Activated T-cell treated with anti-CD3 and anti-CD28 coated beads, Interleukin-2, amount 50 U/mL, for 24 hours (primary cell): ENCODE data around the gene SLC25A39.
A peak's percentile ranks its signal among the peaks of the same experiment; 100 is the strongest.

Experiments
- DNase-seq: peaks from one replicate; pipeline ENCODE4 v3.0.0-alpha.2; 2020
- H3K27ac Mint-ChIP-seq: 2 replicates; pipeline ENCODE4 v1.8.0; 2020; ENCODE audit warnings: mild to moderate bottlenecking, mixed read lengths
- H3K27me3 Mint-ChIP-seq: 2 replicates; pipeline ENCODE4 v1.8.0; 2020; ENCODE audit warnings: mixed read lengths
- H3K36me3 Mint-ChIP-seq: 2 replicates; pipeline ENCODE4 v1.8.0; 2020; ENCODE audit warnings: low read depth, mixed read lengths
- H3K4me1 Mint-ChIP-seq: 2 replicates; pipeline ENCODE4 v1.8.0; 2020; ENCODE audit warnings: low read depth, mixed read lengths
- H3K4me3 Mint-ChIP-seq: 2 replicates; pipeline ENCODE4 v1.8.0; 2020; ENCODE audit warnings: mild to moderate bottlenecking, moderate library complexity, mixed read lengths
- H3K9me3 Mint-ChIP-seq: 2 replicates; pipeline ENCODE4 v1.8.0; 2020; ENCODE audit warnings: mixed read lengths

Gene SLC25A39

DNA sequence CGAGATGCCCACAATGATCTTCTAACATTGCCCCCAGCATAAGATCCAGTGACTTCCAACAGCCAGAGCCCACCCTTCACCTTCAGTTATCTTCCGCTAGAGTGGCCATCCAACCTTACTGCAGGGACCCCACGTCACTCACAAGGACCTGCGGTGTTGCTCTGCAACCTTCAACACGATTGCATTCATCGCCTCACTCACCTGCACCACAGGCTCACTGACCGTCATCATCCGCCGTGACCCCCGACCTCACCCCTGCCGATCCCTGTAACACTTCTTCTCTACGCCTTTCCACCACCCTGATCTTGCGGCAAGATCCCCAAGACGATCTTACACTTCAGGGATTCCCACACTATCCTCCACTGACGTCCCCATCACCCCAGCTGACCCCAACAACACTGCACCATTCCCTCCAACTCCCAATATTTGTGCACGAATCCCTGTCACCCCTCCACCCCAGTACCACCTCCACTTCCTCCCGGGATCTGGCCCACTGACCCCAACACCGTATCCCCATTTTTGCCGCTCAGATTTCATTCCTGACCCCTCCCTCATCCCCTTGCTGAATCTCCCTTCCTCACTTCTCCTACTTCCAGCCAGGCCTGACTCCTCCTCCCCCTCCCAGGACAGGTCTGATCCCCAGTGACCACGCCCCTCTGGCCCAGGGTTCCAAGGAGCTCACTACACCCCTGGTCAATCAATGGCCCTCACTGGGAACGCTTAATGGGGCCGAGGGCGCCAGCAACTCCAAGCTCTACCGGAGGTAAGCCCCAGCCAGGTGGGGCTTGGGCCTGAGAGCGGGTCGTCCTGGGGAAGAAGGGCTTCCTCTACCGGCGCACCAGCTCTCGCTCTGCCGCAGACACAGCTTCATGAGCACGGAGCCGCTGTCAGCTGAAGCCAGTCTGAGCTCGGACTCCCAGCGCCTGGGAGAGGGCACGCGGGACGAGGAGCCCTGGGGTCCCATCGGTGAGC is 8.6 kb downstream of the SLC25A39 start:
- Mint-ChIP-seq H3K4me1 (peaks cover 13% of the 10 kb centered on the region), H3K27me3 (peaks cover 51% of the 10 kb centered on the region), H3K4me3 (peak overlapping the region; percentile 71), H3K27ac (no peak overlapping the region), H3K36me3 (peaks cover 22% of the 10 kb centered on the region), H3K9me3 (no peaks in the 10 kb centered on the region)
- DNase-seq = no peak

DNA sequence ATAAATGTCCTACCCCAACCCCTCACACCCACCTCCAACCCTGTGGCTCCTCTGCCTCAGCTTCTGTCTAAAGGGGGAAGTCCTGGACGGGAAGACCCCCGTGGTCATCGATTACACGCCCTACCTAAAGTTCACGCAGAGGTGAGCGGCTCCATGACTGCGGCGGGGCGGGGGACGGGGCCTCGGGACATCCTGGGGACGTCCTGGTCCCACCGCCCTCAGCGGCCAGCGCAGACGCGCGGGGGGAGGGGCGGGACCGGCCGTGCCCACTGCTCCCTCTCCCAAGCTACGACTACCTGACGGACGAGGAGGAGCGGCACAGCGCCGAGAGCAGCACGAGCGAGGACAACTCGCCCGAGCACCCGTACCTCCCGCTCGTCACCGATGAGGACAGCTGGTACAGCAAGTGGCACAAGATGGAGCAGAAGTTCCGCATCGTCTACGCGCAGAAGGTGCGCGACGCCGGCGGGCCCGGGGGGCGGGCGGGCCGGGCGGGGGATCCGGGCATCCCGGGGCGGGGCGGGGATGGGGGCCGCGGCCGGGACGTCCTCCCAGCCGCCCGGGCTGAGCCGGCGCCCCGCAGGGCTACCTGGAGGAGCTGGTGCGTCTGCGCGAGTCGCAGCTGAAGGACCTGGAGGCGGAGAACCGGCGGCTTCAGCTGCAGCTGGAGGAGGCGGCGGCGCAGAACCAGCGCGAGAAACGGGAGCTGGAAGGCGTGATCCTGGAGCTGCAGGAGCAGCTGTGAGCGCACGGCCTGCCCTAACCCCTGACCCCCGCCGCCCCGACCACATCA is 9.6 kb downstream of the SLC25A39 start:
- Mint-ChIP-seq H3K4me1 (peaks cover 13% of the 10 kb centered on the region), H3K27me3 (peaks cover 51% of the 10 kb centered on the region), H3K27ac (peak overlapping the region; percentile 47), H3K4me3 (peak overlapping the region; percentile 71), H3K36me3 (peaks cover 12% of the 10 kb centered on the region), H3K9me3 (no peaks in the 10 kb centered on the region)
- DNase-seq = peak; percentile 71

DNA sequence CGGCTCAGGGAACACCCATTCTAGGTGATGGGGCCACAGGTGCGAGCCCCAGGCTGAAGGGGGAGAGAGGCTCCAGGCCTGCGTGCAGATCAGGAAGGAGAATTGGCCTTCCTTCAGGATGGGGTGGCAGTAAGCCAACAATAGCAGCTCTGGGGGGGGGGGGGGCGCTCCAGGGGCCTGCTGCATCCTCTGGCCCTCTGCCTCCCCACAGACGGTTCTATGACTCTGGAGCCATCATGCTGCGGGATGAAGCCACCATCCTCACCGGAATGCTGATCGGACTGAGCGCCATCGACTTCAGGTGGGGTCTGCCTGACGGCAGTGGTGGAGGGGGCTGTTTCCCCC is 10.1 kb downstream of the SLC25A39 start:
- Mint-ChIP-seq H3K9me3 (no peaks in the 10 kb centered on the region), H3K27ac (no peak overlapping the region), H3K4me1 (peaks cover 13% of the 10 kb centered on the region), H3K36me3 (peaks cover 6% of the 10 kb centered on the region), H3K4me3 (peak overlapping the region; percentile 38), H3K27me3 (peaks cover 54% of the 10 kb centered on the region)
- DNase-seq = no peak

DNA sequence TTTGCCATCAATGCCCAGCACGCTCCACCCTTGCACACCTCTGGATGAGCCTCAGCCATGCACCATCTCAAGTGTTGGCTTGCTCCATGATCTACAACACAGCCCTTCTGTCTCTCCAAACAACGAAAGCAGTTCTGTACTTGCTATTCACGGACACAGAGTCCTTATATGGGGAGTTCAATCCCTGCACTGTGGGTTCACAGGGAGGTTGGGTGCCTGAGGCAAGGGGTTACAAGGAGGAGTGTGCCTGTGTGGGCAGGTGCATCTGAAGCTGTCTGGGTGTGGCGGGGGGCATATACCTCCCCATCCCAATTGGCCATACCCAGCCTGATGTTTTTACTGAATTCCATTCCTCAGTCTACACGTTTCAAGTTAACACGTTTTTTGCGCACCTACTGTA is 10.6 kb downstream of the SLC25A39 start:
- no peak overlapping the region for H3K27ac Mint-ChIP-seq
- H3K4me1 Mint-ChIP-seq = peaks cover 17% of the 10 kb centered on the region
- no peaks in the 10 kb centered on the region for H3K9me3 Mint-ChIP-seq
- peaks cover 2% of the 10 kb centered on the region for H3K36me3 Mint-ChIP-seq
- DNase-seq = no peak
- H3K4me3 Mint-ChIP-seq = peak overlapping the region; percentile 35
- peaks cover 54% of the 10 kb centered on the region for H3K27me3 Mint-ChIP-seq

DNA sequence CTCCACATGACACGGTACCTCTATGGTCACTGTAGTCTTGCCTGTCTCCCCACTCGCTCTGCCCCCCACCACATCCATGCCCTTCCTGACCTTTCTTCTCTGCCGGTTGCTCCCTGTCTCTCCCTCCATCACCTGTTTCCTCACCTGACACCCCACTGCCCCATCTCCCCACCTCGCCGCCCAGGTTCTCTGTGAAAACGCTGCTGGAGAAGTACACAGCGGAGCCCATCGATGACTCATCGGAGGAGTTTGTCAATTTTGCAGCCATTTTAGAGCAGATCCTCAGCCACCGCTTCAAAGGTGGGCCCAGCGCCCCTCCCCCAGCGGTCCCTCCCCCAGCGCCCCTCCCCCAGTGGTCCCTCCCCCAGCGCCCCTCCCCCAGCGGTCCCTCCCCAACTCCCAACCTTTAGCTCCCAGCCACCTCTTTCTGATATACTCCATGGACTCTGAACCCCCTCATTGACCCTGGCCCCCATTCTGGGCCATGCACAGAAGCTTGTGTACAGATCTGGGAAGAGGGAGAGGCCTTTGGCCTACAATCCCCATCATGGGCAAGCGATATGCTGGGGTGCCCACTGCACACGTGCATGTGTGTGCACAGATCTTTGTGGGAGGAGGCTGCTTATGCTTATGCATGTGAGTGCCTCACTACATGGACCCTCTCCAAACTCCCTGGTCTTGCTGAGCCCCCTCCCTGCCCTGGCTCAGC is 12.1 kb downstream of the SLC25A39 start:
- peaks cover 22% of the 10 kb centered on the region for H3K4me1 Mint-ChIP-seq
- no peak for DNase-seq
- no peaks in the 10 kb centered on the region for H3K36me3 Mint-ChIP-seq
- H3K27me3 Mint-ChIP-seq = peaks cover 48% of the 10 kb centered on the region
- H3K4me3 Mint-ChIP-seq = no peak overlapping the region
- H3K27ac Mint-ChIP-seq = no peak overlapping the region
- H3K9me3 Mint-ChIP-seq = no peaks in the 10 kb centered on the region

DNA sequence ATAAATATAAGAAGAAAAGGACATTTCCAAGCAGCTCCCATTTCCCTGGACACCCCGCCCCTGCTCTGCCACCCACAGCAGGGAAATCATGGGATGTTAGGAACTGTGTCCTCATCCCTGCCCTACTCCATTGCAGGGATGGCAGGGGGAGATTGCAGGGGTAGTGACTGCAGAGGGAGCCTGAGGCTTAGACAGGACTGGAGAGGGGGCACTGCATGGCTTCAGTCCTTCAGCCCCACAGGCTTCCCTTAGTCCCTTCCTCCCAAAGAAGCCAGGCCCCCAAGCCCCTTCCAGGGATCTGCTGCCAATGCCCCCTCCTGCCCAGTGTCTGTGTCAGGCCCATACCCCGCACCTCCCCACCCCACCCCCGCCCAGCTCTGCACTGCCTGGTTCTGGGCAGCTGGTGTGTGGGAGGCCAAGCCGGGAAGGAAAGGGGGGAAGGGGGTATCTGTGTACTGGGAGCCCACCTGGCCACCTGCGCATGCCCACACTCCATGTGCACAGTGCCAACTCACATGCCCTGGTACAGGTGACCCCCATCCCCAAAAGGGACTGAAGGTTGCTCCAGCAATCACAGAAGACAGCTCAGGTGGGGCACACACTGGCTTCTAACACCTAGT is 13.0 kb downstream of the SLC25A39 start:
- H3K27ac Mint-ChIP-seq = no peak overlapping the region
- no peak for DNase-seq
- H3K36me3 Mint-ChIP-seq = no peaks in the 10 kb centered on the region
- no peak overlapping the region for H3K4me3 Mint-ChIP-seq
- H3K4me1 Mint-ChIP-seq = peaks cover 24% of the 10 kb centered on the region
- H3K9me3 Mint-ChIP-seq = no peaks in the 10 kb centered on the region
- peaks cover 48% of the 10 kb centered on the region for H3K27me3 Mint-ChIP-seq

DNA sequence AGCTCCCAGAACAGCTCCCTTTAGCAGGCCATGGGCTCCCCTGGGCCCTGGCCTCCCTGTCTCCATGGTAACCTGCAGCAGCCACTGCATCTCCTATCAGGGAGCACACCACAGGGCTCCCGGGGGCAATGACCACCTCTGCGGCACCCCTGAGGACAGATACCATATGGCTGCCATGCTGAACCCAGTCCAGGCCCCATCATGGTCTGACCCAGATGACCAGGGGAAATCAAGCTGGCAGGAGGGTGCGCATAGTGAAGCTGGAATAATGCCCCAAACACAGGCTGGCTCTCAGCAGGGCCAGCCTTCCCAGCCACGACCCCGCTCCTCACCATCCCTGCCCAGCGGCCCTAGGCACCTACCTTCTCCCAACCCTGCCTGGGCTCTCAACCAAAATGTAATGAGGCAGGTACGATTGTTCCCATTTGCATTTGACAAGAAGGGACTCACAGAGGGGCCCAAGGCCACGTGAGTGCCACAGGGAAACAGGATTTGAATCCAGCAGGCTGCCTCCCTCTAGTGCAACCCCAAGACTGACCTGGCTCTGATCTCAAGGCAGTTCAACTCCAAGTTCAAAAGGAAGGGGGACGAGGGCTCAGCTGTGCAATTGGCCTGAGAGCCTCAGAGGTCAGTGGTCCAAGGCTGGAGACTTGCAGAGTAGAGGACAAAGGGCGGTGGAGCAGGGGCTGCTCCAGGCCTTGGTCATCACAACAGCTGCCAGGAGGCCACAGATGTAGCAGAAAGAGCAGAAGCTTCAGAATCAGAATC is 13.8 kb downstream of the SLC25A39 start:
- peaks cover 18% of the 10 kb centered on the region for H3K4me1 Mint-ChIP-seq

DNA sequence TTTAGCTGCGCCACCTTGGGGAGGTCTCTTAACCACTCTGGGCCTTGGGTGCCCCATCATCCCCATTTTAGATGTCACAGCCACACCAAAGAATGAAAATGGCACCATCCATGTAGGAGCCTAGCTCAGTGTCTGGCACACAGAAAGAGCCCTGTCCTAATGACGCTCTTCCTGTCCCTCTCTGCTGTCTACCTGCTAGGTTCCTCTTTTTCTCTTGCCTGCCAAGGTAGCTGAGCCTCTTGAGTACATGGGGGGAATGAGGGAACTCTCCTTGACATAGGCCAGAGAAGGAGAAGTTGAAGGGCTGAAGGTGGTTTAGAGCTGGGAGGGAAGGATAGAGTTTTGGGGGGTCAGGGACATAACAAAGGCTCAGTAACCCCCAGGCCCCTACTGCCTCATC is 14.4 kb downstream of the SLC25A39 start:
- Mint-ChIP-seq H3K27me3 (peaks cover 42% of the 10 kb centered on the region), H3K9me3 (no peaks in the 10 kb centered on the region), H3K27ac (no peak overlapping the region), H3K36me3 (no peaks in the 10 kb centered on the region), H3K4me1 (peaks cover 13% of the 10 kb centered on the region), H3K4me3 (no peak overlapping the region)
- DNase-seq = no peak

More for the DNA sequence above, 13.8 kb downstream of the SLC25A39 start:
- H3K9me3 Mint-ChIP-seq = no peaks in the 10 kb centered on the region
- no peaks in the 10 kb centered on the region for H3K36me3 Mint-ChIP-seq
- peaks cover 46% of the 10 kb centered on the region for H3K27me3 Mint-ChIP-seq
- no peak for DNase-seq
- no peak overlapping the region for H3K27ac Mint-ChIP-seq
- H3K4me3 Mint-ChIP-seq = no peak overlapping the region

DNA sequence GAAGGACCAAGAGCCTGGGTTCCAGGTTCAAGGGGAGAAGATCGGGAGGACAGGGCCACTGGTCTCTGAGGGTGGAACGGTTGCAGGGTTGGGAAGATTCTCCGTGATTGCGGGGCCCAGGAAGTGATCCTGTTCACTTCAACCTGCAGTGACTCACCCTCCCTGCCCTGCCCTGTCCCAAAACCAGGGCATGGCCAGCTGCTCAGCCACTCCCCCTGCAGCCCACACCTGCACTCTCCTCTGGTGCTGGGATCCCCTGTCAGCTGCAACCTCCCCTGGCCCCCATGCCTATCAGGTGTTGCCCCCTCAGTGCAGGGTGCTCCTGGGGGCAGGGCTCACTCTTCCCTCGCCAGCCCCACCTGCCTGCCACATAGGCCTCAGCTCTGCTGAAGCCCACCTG is 15.2 kb downstream of the SLC25A39 start:
- Mint-ChIP-seq H3K27ac (no peak overlapping the region), H3K27me3 (peaks cover 40% of the 10 kb centered on the region), H3K9me3 (no peaks in the 10 kb centered on the region)

DNA sequence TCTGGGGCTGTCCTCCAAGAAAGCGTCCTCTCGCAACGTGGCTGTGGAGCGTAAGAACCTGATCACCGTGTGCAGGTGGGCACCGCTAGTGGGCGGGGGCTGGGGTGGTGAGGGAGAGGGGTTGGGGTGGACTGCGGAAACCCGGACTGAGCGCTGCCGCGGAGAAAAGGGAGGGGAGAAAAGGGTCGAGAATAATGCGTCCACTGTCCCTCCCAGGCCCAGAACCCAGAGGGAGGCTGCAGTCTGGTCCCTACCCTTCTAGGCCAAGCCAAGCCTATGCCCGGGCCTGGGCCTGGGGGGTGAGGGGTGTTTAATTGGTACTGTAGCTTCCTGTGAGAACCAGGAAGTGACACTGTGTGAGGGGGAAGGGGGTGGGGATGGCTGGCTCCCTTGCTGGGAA is 15.8 kb downstream of the SLC25A39 start:
- peaks cover 11% of the 10 kb centered on the region for H3K4me1 Mint-ChIP-seq
- no peaks in the 10 kb centered on the region for H3K9me3 Mint-ChIP-seq
- no peak overlapping the region for H3K27ac Mint-ChIP-seq
- H3K27me3 Mint-ChIP-seq = peaks cover 37% of the 10 kb centered on the region
- peak overlapping the region; percentile 29 for H3K4me3 Mint-ChIP-seq
- no peak for DNase-seq
- no peaks in the 10 kb centered on the region for H3K36me3 Mint-ChIP-seq

More for the DNA sequence above, 15.2 kb downstream of the SLC25A39 start:
- Mint-ChIP-seq H3K36me3 (no peaks in the 10 kb centered on the region), H3K4me3 (peak overlapping the region; percentile 29), H3K4me1 (peaks cover 11% of the 10 kb centered on the region)
- no peak for DNase-seq

DNA sequence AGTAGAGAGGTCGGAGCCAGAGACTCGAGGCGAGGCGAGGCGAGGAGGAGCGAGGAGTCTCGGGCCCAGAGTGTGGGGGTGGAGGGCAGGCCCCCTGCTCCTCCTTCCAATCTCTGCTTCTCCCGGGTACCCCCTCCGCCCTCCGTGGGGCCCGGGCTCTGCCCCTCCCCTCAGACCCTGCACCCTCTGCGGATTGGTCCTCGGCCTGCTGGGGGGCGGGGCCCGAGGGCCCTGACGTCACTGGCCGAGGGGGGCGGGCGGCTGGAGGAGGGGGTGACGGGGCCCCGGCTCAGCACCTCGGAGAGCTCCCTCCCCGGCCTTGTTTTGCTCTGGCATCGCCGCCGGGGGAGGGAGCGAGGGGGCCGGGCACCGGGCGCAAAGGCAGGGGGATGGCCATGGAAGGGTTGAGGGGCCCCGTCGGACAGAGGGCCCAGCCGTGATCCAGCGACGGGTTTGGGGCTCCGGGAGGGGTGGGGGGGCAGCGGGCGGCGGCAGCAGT is 16.3 kb downstream of the SLC25A39 start, which contains the start of gene RUNDC3A:
RUNDC3A (plus strand) TSS at position 282 of the 499 bp plus-strand sequence. CDS start 232 bp downstream, outside the sequence.
- DNase-seq = peak; percentile 90
- H3K9me3 Mint-ChIP-seq = no peaks in the 10 kb centered on the region
- peaks cover 36% of the 10 kb centered on the region for H3K27me3 Mint-ChIP-seq
- no peak within 1 kb of the TSS for H3K27ac Mint-ChIP-seq
- H3K4me3 Mint-ChIP-seq = peak within 1 kb of the TSS; percentile 29
- no peaks in the 10 kb centered on the region for H3K36me3 Mint-ChIP-seq
- peaks cover 11% of the 10 kb centered on the region for H3K4me1 Mint-ChIP-seq

DNA sequence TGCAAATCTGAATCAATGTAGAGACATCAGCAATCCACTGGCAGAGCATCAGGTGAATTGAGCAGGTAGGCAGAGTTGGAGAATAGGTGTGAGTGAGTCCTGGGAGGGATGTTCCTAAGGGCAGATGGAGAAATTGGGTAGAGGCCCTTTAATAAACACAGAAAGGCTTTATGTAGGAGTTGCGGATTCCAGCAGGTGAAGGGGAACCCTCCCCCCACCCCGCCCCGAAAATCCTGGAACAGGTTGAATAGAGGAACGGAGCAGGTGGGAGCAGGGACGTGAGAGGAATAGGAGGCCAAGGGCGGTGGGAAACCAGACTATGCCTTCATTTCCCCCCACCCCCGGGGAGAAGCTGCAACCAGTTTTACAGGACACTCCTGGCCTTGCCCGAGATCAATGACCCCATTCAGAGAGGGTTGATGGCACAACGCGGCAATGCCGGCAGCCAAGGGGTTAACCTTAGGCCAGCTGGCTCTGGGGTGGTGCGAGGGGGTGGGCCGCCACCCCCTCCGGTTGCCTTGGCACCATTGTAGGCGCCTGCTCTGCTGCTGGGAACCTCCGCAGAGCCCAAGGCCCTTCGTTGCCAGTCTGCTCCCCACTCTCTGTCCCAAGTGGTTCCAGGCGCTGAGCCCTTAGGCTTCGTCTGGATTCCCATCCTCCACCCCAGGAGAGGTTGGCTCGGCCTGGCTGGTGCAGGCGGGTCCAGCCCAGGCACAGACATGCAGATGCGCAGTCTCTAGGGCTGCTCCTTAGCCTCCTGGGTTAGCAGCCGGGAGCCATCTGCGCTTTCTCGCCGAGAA is 17.0 kb downstream of the SLC25A39 start:
- H3K27me3 Mint-ChIP-seq = peaks cover 30% of the 10 kb centered on the region
- peak overlapping the region; percentile 12 for H3K4me3 Mint-ChIP-seq
- DNase-seq = peak; percentile 52
- H3K27ac Mint-ChIP-seq = no peak overlapping the region
- no peaks in the 10 kb centered on the region for H3K36me3 Mint-ChIP-seq
- H3K9me3 Mint-ChIP-seq = no peaks in the 10 kb centered on the region
- H3K4me1 Mint-ChIP-seq = peaks cover 11% of the 10 kb centered on the region

DNA sequence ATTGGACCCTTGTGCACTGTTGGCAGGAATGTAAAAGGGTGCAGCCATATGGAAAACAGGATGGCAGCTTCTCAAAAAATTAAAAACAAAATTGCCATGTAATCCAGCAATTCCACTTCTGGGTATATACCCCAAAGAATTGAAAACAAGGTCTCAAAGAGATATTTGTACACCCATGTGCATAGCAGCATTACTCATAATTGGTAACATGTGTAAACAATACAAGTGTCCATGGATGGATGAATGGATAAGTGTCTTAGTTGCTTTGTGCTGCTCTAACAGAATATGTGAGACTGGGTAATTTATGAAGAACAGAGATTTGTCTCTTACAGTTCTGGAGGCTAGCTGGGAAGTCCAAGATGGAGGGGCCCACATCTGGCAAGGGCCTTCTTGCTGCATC is 20.0 kb downstream of the SLC25A39 start:
- no peaks in the 10 kb centered on the region for H3K36me3 Mint-ChIP-seq
- no peak overlapping the region for H3K27ac Mint-ChIP-seq
- no peak overlapping the region for H3K4me3 Mint-ChIP-seq
- H3K4me1 Mint-ChIP-seq = peaks cover 11% of the 10 kb centered on the region
- DNase-seq = no peak
- peaks cover 28% of the 10 kb centered on the region for H3K27me3 Mint-ChIP-seq
- no peaks in the 10 kb centered on the region for H3K9me3 Mint-ChIP-seq
